HCT116 (cell line): ENCODE results near the gene EMSY. TPM values are rescaled to one million over a fixed set of nuclear protein-coding genes. Genes with fewer than 3 reads are reported as not detected.

ENCODE experiments used
- ATAC-seq: fragments of 200-7000 bp; cut with Tn5 transposase; 2 replicates; pipeline ENCODE4 v1.9.1; 2020; ENCODE audit warnings: mild to moderate bottlenecking, moderate library complexity
- BruUV-seq: library from RNA; stranded (reverse); fragments of 400-500 nt; replicated peaks from 2 replicates; lab custom pipeline; 2021; lab: Mats Ljungman, UMichigan
- CTCF ChIA-PET: fragments of 300-600 bp; sonication (Branson Sonifier 250); formaldehyde crosslinking; loops from one replicate; lab custom pipeline; 2021; ENCODE audit warnings: antibody characterized with exemption; lab: Charles Lee
- POLR2A ChIA-PET: fragments of 300-600, 350-600 bp; sonication (Branson Sonifier 250); formaldehyde crosslinking; loops from one replicate; lab custom pipeline; 2021; ENCODE audit warnings: antibody characterized with exemption; lab: Charles Lee
- RAD21 ChIA-PET, 2 experiments: fragments of 300-600 bp; sonication (Branson Sonifier 250); formaldehyde crosslinking; loops; one replicate each; lab custom pipeline; 2023; ENCODE audit warnings: low total read pairs in 2 of 2; ENCODE audit not compliant: uncharacterized antibody in 2 of 2, unreplicated experiment in 2 of 2, low non-redundant PET in 1 of 2; lab: Charles Lee
- DNase-seq: peaks from one replicate; pipeline ENCODE4 v3.0.0-alpha.2; 2010; ENCODE audit warnings: low read depth, low spot score
- H2AFZ ChIP-seq: fragments of 200-600 bp; shearing (Covaris generic), sonication (generic); 2 replicates; pipeline ENCODE4 v1.6.1; 2017; ENCODE audit warnings: low read depth, mixed run types, mixed read lengths, antibody characterized with exemption, low read length; ENCODE audit not compliant: poor library complexity, severe bottlenecking
- H3K27ac ChIP-seq: 2 replicates; pipeline ENCODE4 v1.5.1; 2012; ENCODE audit warnings: low read depth, low read length
- H3K27me3 ChIP-seq: fragments of 200-600 bp; sonication (generic); 2 replicates; pipeline ENCODE4 v1.6.1; 2016; ENCODE audit warnings: mixed run types, low read length, mixed read lengths; ENCODE audit not compliant: insufficient read depth
- H3K36me3 ChIP-seq, 2 experiments: fragments of 200-500 bp in 1 of 2; fragments of 200-600 bp in 1 of 2; sonication (Bioruptor generic) in 1 of 2; sonication (generic) in 1 of 2; 2 replicates each; pipeline versions ENCODE4 v1.5.1 to v1.6.1; 2014 to 2016; ENCODE audit warnings: low read length in 2 of 2, inconsistent platforms in 1 of 2, mixed read lengths in 1 of 2, mixed run types in 1 of 2; ENCODE audit not compliant: insufficient read depth in 2 of 2, control insufficient read depth in 1 of 2
- H3K4me1 ChIP-seq, 2 experiments: fragments of 200-600 bp in 1 of 2; sonication (generic) in 1 of 2; 2 replicates each; pipeline versions ENCODE4 v1.5.1 to v1.6.1; 2012 to 2017; ENCODE audit warnings: low read length in 2 of 2, inconsistent platforms in 1 of 2, mild to moderate bottlenecking in 1 of 2, mixed read lengths in 1 of 2, mixed run types in 1 of 2, moderate library complexity in 1 of 2; ENCODE audit not compliant: insufficient read depth in 2 of 2, control insufficient read depth in 1 of 2
- H3K4me2 ChIP-seq: fragments of 200-600 bp; sonication (generic); 2 replicates; pipeline ENCODE4 v1.6.1; 2017; ENCODE audit warnings: mixed run types, low read length, mixed read lengths
- H3K4me3 ChIP-seq, 2 experiments: fragments of 200-600 bp in 1 of 2; sonication (generic) in 1 of 2; replicated peaks in 1 of 2; 2 replicates each; pipeline ENCODE4 v1.5.1; 2011 to 2016; ENCODE audit warnings: low read length in 2 of 2, control low read depth in 1 of 2, low read depth in 1 of 2, mild to moderate bottlenecking in 1 of 2, mixed read lengths in 1 of 2, mixed run types in 1 of 2
- H3K79me2 ChIP-seq: fragments of 200-600 bp; sonication (generic); 2 replicates; pipeline ENCODE4 v1.6.1; 2017; ENCODE audit warnings: mild to moderate bottlenecking, mixed run types, low read length, moderate library complexity, mixed read lengths; ENCODE audit not compliant: insufficient read depth
- H3K9ac ChIP-seq: fragments of 200-600 bp; sonication (generic); 2 replicates; pipeline ENCODE4 v1.6.1; 2016; ENCODE audit warnings: low read length, mixed read lengths
- H3K9me2 ChIP-seq: fragments of 200-600 bp; sonication (generic), shearing (Covaris generic); 2 replicates; pipeline ENCODE4 v1.6.1; 2017; ENCODE audit warnings: mixed run types, mild to moderate bottlenecking, moderate library complexity; ENCODE audit not compliant: insufficient read depth
- H3K9me3 ChIP-seq, 2 experiments: fragments of 200-500 bp in 1 of 2; fragments of 200-600 bp in 1 of 2; sonication (Bioruptor generic) in 1 of 2; sonication (generic) in 1 of 2; 2 replicates each; pipeline ENCODE4 v1.6.1; 2014 to 2017; ENCODE audit warnings: low read length in 2 of 2, mixed read lengths in 2 of 2, inconsistent platforms in 1 of 2, low read depth in 1 of 2, mild to moderate bottlenecking in 1 of 2, mixed run types in 1 of 2, moderate library complexity in 1 of 2; ENCODE audit not compliant: control insufficient read depth in 1 of 2, insufficient read depth in 1 of 2
- H4K20me1 ChIP-seq: fragments of 200-600 bp; sonication (generic), shearing (Covaris generic); 2 replicates; pipeline ENCODE4 v1.6.1; 2017; ENCODE audit warnings: mixed run types, mild to moderate bottlenecking, moderate library complexity; ENCODE audit not compliant: insufficient read depth
- CBX3 ChIP-seq: IDR thresholded peaks from 2 replicates; pipeline ENCODE4 v1.6.1; 2012; ENCODE audit warnings: low read depth
- CEBPB ChIP-seq: IDR thresholded peaks from 2 replicates; pipeline ENCODE4 v1.6.1; 2012; ENCODE audit warnings: low read depth
- EZH2 ChIP-seq: fragments of 200-600 bp; sonication (generic); IDR thresholded peaks from 2 replicates; pipeline ENCODE4 v1.6.1; 2017; ENCODE audit warnings: antibody characterized with exemption, mixed run types
- POLR2AphosphoS5 ChIP-seq: IDR thresholded peaks from 2 replicates; pipeline ENCODE4 v1.6.1; 2011; ENCODE audit warnings: mild to moderate bottlenecking, low read depth, low read length, moderate library complexity
- RAD21 ChIP-seq: IDR thresholded peaks from 2 replicates; pipeline ENCODE4 v1.6.1; 2012; ENCODE audit warnings: low read depth, mild to moderate bottlenecking
- SP1 ChIP-seq: IDR thresholded peaks from 2 replicates; pipeline ENCODE4 v1.6.1; 2012; ENCODE audit warnings: low read depth
- intact Hi-C: fragments of 100-400 bp; cut with micrococcal nuclease; formaldehyde crosslinking; loops from 2 replicates; pipeline ENCODE4 v1.10.0; 2022
- total RNA-seq: library from RNA; stranded (reverse); gene quantifications from one replicate; pipeline ENCODE4 v1.2.1, GENCODE V29; 2021; ENCODE audit not compliant: unreplicated experiment
- TF ChIP-seq, protein P1 (sequence below), 3 experiments: fragments of 200-600 bp in 1 of 3; sonication (generic) in 1 of 3; IDR thresholded peaks in 2 of 3; conservative IDR thresholded peaks in 1 of 3; 2 replicates each; pipeline ENCODE4 v1.5.1; 2012 to 2017; ENCODE audit warnings: low read depth in 2 of 3, low read length in 2 of 3, antibody characterized with exemption in 1 of 3, borderline replicate concordance in 1 of 3, control low read depth in 1 of 3, mild to moderate bottlenecking in 1 of 3, mixed read lengths in 1 of 3, mixed run types in 1 of 3, moderate library complexity in 1 of 3; ENCODE audit not compliant: insufficient read depth in 1 of 3
- TF ChIP-seq, protein P2 (sequence below): IDR thresholded peaks from 2 replicates; pipeline ENCODE4 v1.6.1; 2012

Gene EMSY
- total RNA-seq, 1 experiment from 2014 or later = 22.7 TPM

GRCh38 chr11:76453248-76453647, 8.4 kb downstream of the EMSY start:
- ChIA-PET CTCF (no interaction called here), RAD21 (no interaction called here), POLR2A (no interaction called here)
- peaks cover 0 to 6% of the 10 kb centered on the region in 2 experiments; a peak in 1 of 4 replicates for H3K4me1 ChIP-seq
- H3K36me3 ChIP-seq = peaks cover 7 to 8% of the 10 kb centered on the region in 2 experiments; a peak in 2 of 4 replicates
- intact Hi-C loops = no loop called here
- ATAC-seq (no peak), DNase-seq (no peak)
- no peak overlapping the region for H2AFZ ChIP-seq
- no peak overlapping the region for H3K9ac ChIP-seq
- H3K27me3 ChIP-seq = no peaks in the 10 kb centered on the region
- no peaks in the 10 kb centered on the region for H4K20me1 ChIP-seq
- BruUV-seq = no TSS peak
- H3K4me3 ChIP-seq = no peak overlapping the region
- H3K79me2 ChIP-seq = peaks cover 10% of the 10 kb centered on the region
- no peaks in the 10 kb centered on the region for H3K9me2 ChIP-seq
- TF ChIP-seq, protein P1, sequence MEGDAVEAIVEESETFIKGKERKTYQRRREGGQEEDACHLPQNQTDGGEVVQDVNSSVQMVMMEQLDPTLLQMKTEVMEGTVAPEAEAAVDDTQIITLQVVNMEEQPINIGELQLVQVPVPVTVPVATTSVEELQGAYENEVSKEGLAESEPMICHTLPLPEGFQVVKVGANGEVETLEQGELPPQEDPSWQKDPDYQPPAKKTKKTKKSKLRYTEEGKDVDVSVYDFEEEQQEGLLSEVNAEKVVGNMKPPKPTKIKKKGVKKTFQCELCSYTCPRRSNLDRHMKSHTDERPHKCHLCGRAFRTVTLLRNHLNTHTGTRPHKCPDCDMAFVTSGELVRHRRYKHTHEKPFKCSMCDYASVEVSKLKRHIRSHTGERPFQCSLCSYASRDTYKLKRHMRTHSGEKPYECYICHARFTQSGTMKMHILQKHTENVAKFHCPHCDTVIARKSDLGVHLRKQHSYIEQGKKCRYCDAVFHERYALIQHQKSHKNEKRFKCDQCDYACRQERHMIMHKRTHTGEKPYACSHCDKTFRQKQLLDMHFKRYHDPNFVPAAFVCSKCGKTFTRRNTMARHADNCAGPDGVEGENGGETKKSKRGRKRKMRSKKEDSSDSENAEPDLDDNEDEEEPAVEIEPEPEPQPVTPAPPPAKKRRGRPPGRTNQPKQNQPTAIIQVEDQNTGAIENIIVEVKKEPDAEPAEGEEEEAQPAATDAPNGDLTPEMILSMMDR (IDR thresholded peaks at IDR 0.05 in 2 of 3, conservative IDR thresholded peaks at IDR 0.05 in 1 of 3; ENCODE audit: borderline replicate concordance in 1 of 3, insufficient read depth in 1 of 3, low read depth in 2 of 3, low read length in 2 of 3) = no peak
- no peaks in the 10 kb centered on the region for H3K9me3 ChIP-seq
- no peak overlapping the region for H3K27ac ChIP-seq
- no peak overlapping the region for H3K4me2 ChIP-seq

DNA sequence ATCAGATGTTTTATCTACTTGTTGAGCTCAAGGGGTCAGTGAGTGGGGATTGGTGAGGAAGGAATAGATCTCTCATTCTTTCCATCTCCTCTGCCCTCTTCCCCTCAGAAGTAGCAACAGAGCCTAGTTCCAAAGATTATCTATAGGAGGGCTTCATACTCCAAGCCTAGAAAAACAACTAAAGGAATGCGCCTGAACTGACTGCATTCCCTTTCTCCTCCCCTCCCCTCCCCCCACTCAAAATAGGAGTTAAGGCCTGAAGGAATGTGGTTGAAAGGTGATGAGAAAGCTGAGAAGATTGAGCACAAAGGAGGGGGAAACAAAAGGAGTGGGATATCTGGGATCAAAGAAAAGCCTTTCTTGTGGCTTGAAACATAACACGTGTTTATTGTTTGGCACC, 10.5 kb downstream of the EMSY start:
- ChIA-PET POLR2A (no interaction called here), CTCF (no interaction called here), RAD21 (no interaction called here)
- no TSS peak for BruUV-seq
- Histone ChIP-seq H2AFZ (no peak overlapping the region), H3K27me3 (no peaks in the 10 kb centered on the region), H3K9ac (no peak overlapping the region), H3K36me3 (peaks cover 8% of the 10 kb centered on the region in 2 experiments; a peak in 2 of 4 replicates), H3K79me2 (peaks cover 10% of the 10 kb centered on the region), H3K4me3 (no peak overlapping the region), H3K9me3 (no peaks in the 10 kb centered on the region), H3K27ac (no peak overlapping the region), H3K4me1 (peaks cover 3 to 6% of the 10 kb centered on the region in 2 experiments; a peak in 1 of 4 replicates), H3K4me2 (no peak overlapping the region), H4K20me1 (no peaks in the 10 kb centered on the region), H3K9me2 (no peaks in the 10 kb centered on the region)
- no peak for ATAC-seq
- intact Hi-C loops = no loop called here
- TF ChIP-seq CEBPB (no peak), RAD21 (no peak), EZH2 (no peak), POLR2AphosphoS5 (no peak), CBX3 (no peak), SP1 (no peak)
- TF ChIP-seq, protein P2, sequence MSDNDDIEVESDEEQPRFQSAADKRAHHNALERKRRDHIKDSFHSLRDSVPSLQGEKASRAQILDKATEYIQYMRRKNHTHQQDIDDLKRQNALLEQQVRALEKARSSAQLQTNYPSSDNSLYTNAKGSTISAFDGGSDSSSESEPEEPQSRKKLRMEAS = no peak
- DNase-seq = no peak
